ENCODE data around the gene FRMPD4. TPM values are rescaled to one million over a fixed set of nuclear protein-coding genes. Genes with fewer than 3 reads are reported as not detected.

FRMPD4 gene
- total RNA-seq, 1 experiment from 2014 or later, result 0.24 TPM

DNA sequence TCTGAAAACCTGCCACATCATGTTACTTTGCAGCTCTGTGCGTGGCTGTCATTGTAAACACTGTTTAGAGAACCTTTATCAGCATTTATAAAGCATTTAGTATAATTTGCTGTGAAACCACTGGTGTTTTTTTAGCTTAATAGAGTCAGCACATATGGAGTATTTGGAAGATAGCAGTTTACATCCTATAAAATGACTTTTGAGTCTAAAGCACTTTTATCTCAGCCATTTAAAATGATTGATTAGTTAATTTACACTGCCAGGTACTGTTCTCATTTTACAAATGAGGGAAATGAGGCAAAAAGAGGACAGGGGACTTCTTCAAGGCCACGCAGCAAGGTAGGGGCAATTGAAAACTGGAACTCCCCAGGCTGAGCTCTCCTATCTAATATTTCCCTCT lies 181.7 kb downstream of the FRMPD4 start:
- H2BK12ac ChIP-seq (ENCODE audit: insufficient read length, low read depth, low read length), result no peak overlapping the region
- peaks cover 47 to 52% of the 10 kb centered on the region in 2 experiments for H3K9me3 Mint-ChIP-seq
- H3K27me3 ChIP-seq (ENCODE audit: insufficient read depth, low read length), result no peaks in the 10 kb centered on the region
- no peaks in the 10 kb centered on the region for H3K79me2 ChIP-seq (ENCODE audit: insufficient read depth, low read length)
- no peak overlapping the region for H3K27ac ChIP-seq (ENCODE audit: insufficient read length, low read depth, low read length)
- no peak overlapping the region for H3K23ac ChIP-seq (ENCODE audit: insufficient read length, low read depth, low read length)
- no peaks in the 10 kb centered on the region; the same call in 1 of the 2 replicates for H3K27me3 Mint-ChIP-seq (ENCODE audit: low read depth)
- DNase-seq, result no peak
- H3K56ac ChIP-seq (ENCODE audit: insufficient read length, low read depth, low read length), result no peak overlapping the region
- H3K4me1 Mint-ChIP-seq, result peaks cover 12 to 18% of the 10 kb centered on the region in 2 experiments
- H2AK5ac ChIP-seq (ENCODE audit: insufficient read length, low read length), result no peak overlapping the region
- TF ChIP-seq CTCF (conservative IDR thresholded peaks at IDR 0.05), result no peak
- H3T11ph ChIP-seq (ENCODE audit: low read length), result no peak overlapping the region
- no peak overlapping the region for H2BK5ac ChIP-seq (ENCODE audit: insufficient read length, low read length)
- no peak overlapping the region for H2AFZ ChIP-seq (ENCODE audit: low read length)
- peaks cover 4 to 5% (median 4%) of the 10 kb centered on the region in 3 experiments; a peak in 6 of 7 replicates for H3K36me3 Mint-ChIP-seq (ENCODE audit: insufficient read depth in 1 of 3, low read depth in 3 of 3)
- no peak overlapping the region for H3K14ac ChIP-seq (ENCODE audit: insufficient read depth, low read length)
- no peak overlapping the region for H2BK20ac ChIP-seq (ENCODE audit: low read depth, low read length, poor library complexity, severe bottlenecking)
- no peak overlapping the region for H3K27ac Mint-ChIP-seq
- no peak overlapping the region for H4K91ac ChIP-seq (ENCODE audit: insufficient read length, low read depth, low read length)
- no peak overlapping the region for H3K4me3 Mint-ChIP-seq
- H2BK120ac ChIP-seq (ENCODE audit: low read depth, low read length, poor library complexity, severe bottlenecking), result no peak overlapping the region
- H3K9me3 ChIP-seq (ENCODE audit: control insufficient read depth, low read depth, low read length), result peaks cover 9% of the 10 kb centered on the region
- H3K9ac ChIP-seq (ENCODE audit: extremely low read depth, insufficient read length, low read length), result no peak overlapping the region
- H4K8ac ChIP-seq (replicated peaks; ENCODE audit: insufficient read length, low read depth, low read length), result no peak overlapping the region
- no peak overlapping the region for H2BK15ac ChIP-seq (ENCODE audit: low read depth, low read length)
- H3K4me2 ChIP-seq (ENCODE audit: insufficient read depth, insufficient read length, low read length), result no peak overlapping the region
- no peak overlapping the region for H3K18ac ChIP-seq (ENCODE audit: insufficient read length, low read depth, low read length)
- H3K4me1 ChIP-seq (ENCODE audit: insufficient read depth, low read length), result peaks cover 5% of the 10 kb centered on the region; the same call in 1 of the 2 replicates
- H3K79me1 ChIP-seq (ENCODE audit: insufficient read depth, low read depth, low read length, poor library complexity, severe bottlenecking), result no peaks in the 10 kb centered on the region
- H4K20me1 ChIP-seq (ENCODE audit: control insufficient read depth, insufficient read depth, insufficient read length), result no peaks in the 10 kb centered on the region
- H3K4ac ChIP-seq (ENCODE audit: low read depth, low read length), result no peak overlapping the region
- no peaks in the 10 kb centered on the region for H3K23me2 ChIP-seq (ENCODE audit: insufficient read length, low read depth, low read length, poor library complexity, severe bottlenecking)
- no peak overlapping the region for H4K5ac ChIP-seq (ENCODE audit: insufficient read length, low read depth, low read length)
- WGBS (ENCODE audit: extremely low coverage, insufficient read length, low lambda C conversion rate), result no CpG with 5 or more reads among the region's 2 CpGs

Data from H9 (cell line).